OCI-LY3 (cell line): ENCODE data around the gene C1QTNF9.

ENCODE experiments used
- H2AFZ ChIP-seq: fragments of 200-600, 300-600 bp; shearing (Covaris generic); 2 replicates; pipeline ENCODE4 v1.6.0; 2014; ENCODE audit warnings: antibody characterized with exemption, low read depth, low read length
- H3K27ac ChIP-seq: fragments of 200-600, 300-600 bp; sonication (generic); 2 replicates; pipeline ENCODE4 v1.5.1; 2014; ENCODE audit warnings: mild to moderate bottlenecking, low read length, moderate library complexity, mixed read lengths
- H3K27me3 ChIP-seq: fragments of 200-600, 300-600 bp; sonication (generic); 2 replicates; pipeline ENCODE4 v1.6.1; 2014; ENCODE audit warnings: low read depth, low read length, mixed read lengths
- H3K36me3 ChIP-seq: fragments of 200-600, 300-600 bp; sonication (generic); replicated peaks from 2 replicates; pipeline ENCODE3; 2014; ENCODE audit warnings: low read depth, low read length, mixed read lengths
- H3K4me1 ChIP-seq: fragments of 300-600, 200-600 bp; sonication (generic); 2 replicates; pipeline ENCODE4 v1.6.1; 2014; ENCODE audit warnings: low read length, mixed read lengths
- H3K4me2 ChIP-seq: fragments of 200-600, 300-600 bp; sonication (generic); 2 replicates; pipeline ENCODE4 v1.6.1; 2014; ENCODE audit warnings: low read length, mixed read lengths
- H3K4me3 ChIP-seq: fragments of 300-600, 200-600 bp; sonication (generic); 2 replicates; pipeline ENCODE4 v1.5.1; 2014; ENCODE audit warnings: antibody characterized with exemption, mild to moderate bottlenecking, low read length, moderate library complexity
- H3K79me2 ChIP-seq: fragments of 300-600, 200-600 bp; shearing (Covaris generic); 2 replicates; pipeline ENCODE4 v1.6.1; 2014; ENCODE audit warnings: mild to moderate bottlenecking, low read length, mixed read lengths
- H3K9ac ChIP-seq: fragments of 300-600, 200-600 bp; shearing (Covaris generic); 2 replicates; pipeline ENCODE4 v1.6.0; 2014; ENCODE audit warnings: mild to moderate bottlenecking, low read length, moderate library complexity
- H3K9me3 ChIP-seq: fragments of 200-600, 300-600 bp; shearing (Covaris generic); 2 replicates; pipeline ENCODE4 v1.6.1; 2014; ENCODE audit warnings: low read length, mixed read lengths; ENCODE audit not compliant: insufficient read depth
- H4K20me1 ChIP-seq: fragments of 200-600, 300-600 bp; sonication (generic); 2 replicates; pipeline ENCODE4 v1.6.1; 2016; ENCODE audit warnings: low read length, mixed read lengths; ENCODE audit not compliant: insufficient read depth
- EZH2phosphoT487 ChIP-seq: fragments of 200-600 bp; shearing (Covaris generic); IDR thresholded peaks from 2 replicates; pipeline ENCODE4 v1.6.1; 2018; ENCODE audit warnings: antibody characterized with exemption, mixed run types, low read depth
- TF ChIP-seq, protein P1 (sequence below): fragments of 200-600, 300-600 bp; sonication (generic); IDR thresholded peaks from 2 replicates; pipeline ENCODE4 v1.5.1; 2014; ENCODE audit warnings: antibody characterized with exemption, low read length, low read depth

Gene C1QTNF9

DNA sequence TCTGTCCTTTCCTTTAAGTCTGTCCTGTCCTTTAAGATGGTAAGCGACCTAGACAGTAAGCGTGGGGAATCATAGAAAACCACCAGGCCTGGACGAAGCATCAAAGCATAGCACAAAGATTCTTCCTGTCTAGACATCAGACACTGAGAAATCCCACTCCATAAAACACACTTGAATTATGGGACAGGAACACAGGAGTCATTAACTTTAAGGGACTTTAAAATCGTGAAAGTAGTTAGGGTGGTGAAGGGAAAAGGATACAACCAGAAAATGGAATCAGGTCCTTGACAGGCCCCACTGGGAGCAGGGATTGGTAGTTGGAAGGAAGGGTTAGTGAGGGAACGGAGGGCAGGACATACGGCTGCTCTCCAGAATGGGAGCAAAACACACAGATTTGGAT lies 31.6 kb upstream of the C1QTNF9 start:
- H3K9me3 ChIP-seq = no peaks in the 10 kb centered on the region
- no peaks in the 10 kb centered on the region for H4K20me1 ChIP-seq
- peaks cover 45% of the 10 kb centered on the region for H3K4me1 ChIP-seq
- H3K27me3 ChIP-seq = no peaks in the 10 kb centered on the region
- no peak for TF ChIP-seq EZH2phosphoT487
- TF ChIP-seq, protein P1, sequence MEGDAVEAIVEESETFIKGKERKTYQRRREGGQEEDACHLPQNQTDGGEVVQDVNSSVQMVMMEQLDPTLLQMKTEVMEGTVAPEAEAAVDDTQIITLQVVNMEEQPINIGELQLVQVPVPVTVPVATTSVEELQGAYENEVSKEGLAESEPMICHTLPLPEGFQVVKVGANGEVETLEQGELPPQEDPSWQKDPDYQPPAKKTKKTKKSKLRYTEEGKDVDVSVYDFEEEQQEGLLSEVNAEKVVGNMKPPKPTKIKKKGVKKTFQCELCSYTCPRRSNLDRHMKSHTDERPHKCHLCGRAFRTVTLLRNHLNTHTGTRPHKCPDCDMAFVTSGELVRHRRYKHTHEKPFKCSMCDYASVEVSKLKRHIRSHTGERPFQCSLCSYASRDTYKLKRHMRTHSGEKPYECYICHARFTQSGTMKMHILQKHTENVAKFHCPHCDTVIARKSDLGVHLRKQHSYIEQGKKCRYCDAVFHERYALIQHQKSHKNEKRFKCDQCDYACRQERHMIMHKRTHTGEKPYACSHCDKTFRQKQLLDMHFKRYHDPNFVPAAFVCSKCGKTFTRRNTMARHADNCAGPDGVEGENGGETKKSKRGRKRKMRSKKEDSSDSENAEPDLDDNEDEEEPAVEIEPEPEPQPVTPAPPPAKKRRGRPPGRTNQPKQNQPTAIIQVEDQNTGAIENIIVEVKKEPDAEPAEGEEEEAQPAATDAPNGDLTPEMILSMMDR = no peak
- H3K4me2 ChIP-seq = no peak overlapping the region
- no peaks in the 10 kb centered on the region for H3K36me3 ChIP-seq
- H3K79me2 ChIP-seq = no peaks in the 10 kb centered on the region
- no peak overlapping the region for H3K9ac ChIP-seq
- no peak overlapping the region for H2AFZ ChIP-seq
- no peak overlapping the region for H3K27ac ChIP-seq
- no peak overlapping the region for H3K4me3 ChIP-seq

DNA sequence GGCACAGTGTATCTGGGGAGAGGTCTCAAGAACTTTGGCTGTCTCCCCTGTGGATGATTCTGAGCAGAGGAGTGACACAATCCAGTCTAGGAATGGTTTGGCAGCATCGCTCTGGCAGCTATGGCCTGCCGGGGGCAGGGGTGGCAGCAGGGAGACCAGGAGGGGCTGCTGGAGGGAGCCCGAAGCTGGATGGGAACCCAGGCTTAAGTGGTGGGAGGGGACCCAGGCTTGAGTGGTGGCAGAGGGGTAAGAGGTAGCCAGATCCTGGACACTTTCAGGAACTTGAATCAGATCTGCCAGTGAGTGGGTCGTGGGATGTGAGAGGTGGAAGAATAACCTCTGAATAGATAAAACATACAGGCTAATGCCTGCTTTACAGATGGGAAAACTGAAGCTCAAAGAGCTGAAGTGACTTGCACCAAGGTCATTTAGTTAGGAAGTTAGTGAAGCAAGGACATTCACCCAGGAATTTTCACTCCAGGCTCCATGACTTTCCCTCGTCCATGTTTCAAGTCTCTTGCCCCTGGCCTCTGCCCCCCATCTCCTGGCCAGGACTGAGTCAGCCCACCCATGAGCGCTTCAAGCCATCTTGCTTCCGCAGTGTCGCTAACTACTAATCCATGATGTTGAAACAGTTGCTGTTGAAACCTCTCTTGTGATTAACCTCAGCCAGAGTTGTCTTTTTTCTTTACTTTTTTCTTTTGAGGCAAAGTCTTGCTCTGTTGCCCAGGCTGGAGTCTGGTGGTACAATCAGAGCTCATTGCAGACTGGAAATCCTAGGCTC lies 29.9 kb upstream of the C1QTNF9 start:
- no peak overlapping the region for H3K4me3 ChIP-seq
- TF ChIP-seq, protein P1 = no peak
- TF ChIP-seq EZH2phosphoT487 = no peak
- H3K4me2 ChIP-seq = no peak overlapping the region
- H3K9me3 ChIP-seq = no peaks in the 10 kb centered on the region
- no peak overlapping the region for H3K9ac ChIP-seq
- no peak overlapping the region for H2AFZ ChIP-seq
- no peak overlapping the region for H3K27ac ChIP-seq
- no peaks in the 10 kb centered on the region for H3K27me3 ChIP-seq
- H3K4me1 ChIP-seq = peaks cover 42% of the 10 kb centered on the region
- H3K36me3 ChIP-seq = no peaks in the 10 kb centered on the region
- H4K20me1 ChIP-seq = no peaks in the 10 kb centered on the region
- no peaks in the 10 kb centered on the region for H3K79me2 ChIP-seq

DNA sequence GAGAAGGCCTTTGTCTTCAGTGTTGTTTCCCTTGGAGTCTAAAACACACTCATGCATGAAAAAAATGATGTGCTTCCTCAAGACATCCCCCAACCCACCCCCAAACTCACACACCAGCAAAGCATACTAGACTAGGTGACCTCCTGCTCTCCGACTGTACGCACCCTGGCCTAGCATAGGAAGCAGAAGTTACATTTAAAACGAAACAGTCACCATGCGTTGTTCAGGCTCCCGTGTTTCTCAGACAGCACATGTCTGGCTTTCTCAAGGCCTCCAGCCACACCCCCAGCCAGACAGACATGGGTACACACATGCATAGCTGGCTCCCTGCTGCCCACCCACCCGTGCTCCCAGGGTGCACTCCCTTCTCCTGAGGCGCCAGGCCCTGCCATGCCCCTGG lies 28.7 kb upstream of the C1QTNF9 start:
- no peaks in the 10 kb centered on the region for H3K36me3 ChIP-seq
- H3K4me1 ChIP-seq = peaks cover 30% of the 10 kb centered on the region
- no peaks in the 10 kb centered on the region for H3K27me3 ChIP-seq
- H3K79me2 ChIP-seq = no peaks in the 10 kb centered on the region
- H4K20me1 ChIP-seq = no peaks in the 10 kb centered on the region
- peak overlapping the region; percentile 31; the same call in 1 of the 2 replicates for H2AFZ ChIP-seq
- H3K4me2 ChIP-seq = peak overlapping the region; percentile 46
- peak overlapping the region; percentile 33 for H3K27ac ChIP-seq
- TF ChIP-seq EZH2phosphoT487 = no peak
- TF ChIP-seq, protein P1 = no peak
- no peaks in the 10 kb centered on the region for H3K9me3 ChIP-seq
- H3K4me3 ChIP-seq = peak overlapping the region; percentile 4; the same call in 1 of the 2 replicates
- peak overlapping the region; percentile 15; the same call in 1 of the 2 replicates for H3K9ac ChIP-seq

DNA sequence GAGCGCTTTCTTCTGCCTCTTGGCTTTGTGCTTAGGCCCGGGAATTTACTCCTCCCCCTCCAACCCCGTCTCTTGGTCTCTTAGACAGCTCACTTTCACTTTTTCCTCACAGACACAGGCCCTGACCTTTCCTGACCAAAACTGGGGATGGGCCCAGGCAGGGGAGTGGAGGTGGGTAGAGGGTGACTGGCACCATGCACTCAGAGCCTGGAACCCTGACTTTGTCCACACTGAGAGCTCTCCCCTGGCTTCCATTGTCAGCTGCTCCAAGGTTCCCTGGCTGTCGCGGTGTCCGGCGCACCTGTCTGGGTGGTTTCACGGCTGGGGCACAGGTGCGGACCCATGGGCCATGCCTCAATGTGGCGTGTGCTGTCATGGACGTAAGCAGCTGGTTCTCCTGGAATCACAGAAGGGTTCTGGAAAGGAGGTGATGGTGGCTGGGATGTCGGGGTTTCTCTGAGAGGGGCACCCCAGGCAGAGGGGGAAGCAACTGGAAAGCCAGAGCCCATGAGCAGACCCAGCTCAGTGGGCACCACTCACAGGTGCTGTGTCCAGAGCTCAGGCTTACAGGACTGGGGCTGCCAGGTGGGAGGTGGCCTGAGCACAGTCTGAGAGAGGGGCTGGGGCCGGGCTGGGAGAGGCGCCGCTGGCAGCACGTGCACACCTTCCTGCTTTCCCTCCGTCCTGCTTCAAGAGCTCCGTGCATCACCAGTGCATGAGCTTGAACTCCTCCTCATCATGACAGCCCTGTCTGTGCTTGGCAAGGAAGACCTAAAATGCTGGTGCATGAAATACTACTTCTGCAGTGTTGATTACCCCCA lies 28.0 kb upstream of the C1QTNF9 start:
- H2AFZ ChIP-seq = no peak overlapping the region
- no peaks in the 10 kb centered on the region for H3K79me2 ChIP-seq
- H3K4me3 ChIP-seq = peak overlapping the region; percentile 4; the same call in 1 of the 2 replicates
- H4K20me1 ChIP-seq = no peaks in the 10 kb centered on the region
- no peaks in the 10 kb centered on the region for H3K9me3 ChIP-seq
- H3K4me1 ChIP-seq = peaks cover 23% of the 10 kb centered on the region
- no peaks in the 10 kb centered on the region for H3K27me3 ChIP-seq
- H3K36me3 ChIP-seq = peaks cover 2% of the 10 kb centered on the region
- H3K9ac ChIP-seq = peak overlapping the region; percentile 15; the same call in 1 of the 2 replicates
- peak overlapping the region; percentile 46 for H3K4me2 ChIP-seq
- H3K27ac ChIP-seq = peak overlapping the region; percentile 33
- no peak for TF ChIP-seq EZH2phosphoT487
- TF ChIP-seq, protein P1 = no peak
